Lower lobe of right lung (tissue), 2 donors: ENCODE data around the gene KCNT1. TPM values are rescaled to one million over a fixed set of nuclear protein-coding genes. Genes with fewer than 3 reads are reported as not detected.

Experiments used
- ATAC-seq, 2 donors: fragments of 200-7000 bp; cut with Tn5 transposase; one replicate each; pipeline ENCODE4 v1.9.1; 2020 to 2022; ENCODE audit warnings: mild to moderate bottlenecking in 2 of 2, moderate library complexity in 2 of 2
- DNase-seq: peaks from one replicate; pipeline ENCODE4 v3.0.0-alpha.2; 2020
- H3K27ac ChIP-seq: fragments of 200-600 bp; one replicate; pipeline ENCODE4 v1.8.0; 2022
- H3K27me3 ChIP-seq: fragments of 200-600 bp; one replicate; pipeline ENCODE4 v1.8.0; 2022; ENCODE audit warnings: low read depth
- H3K36me3 ChIP-seq: fragments of 200-600 bp; one replicate; pipeline ENCODE4 v1.8.0; 2022; ENCODE audit warnings: mild to moderate bottlenecking
- H3K4me1 ChIP-seq: fragments of 200-600 bp; one replicate; pipeline ENCODE4 v1.8.0; 2022
- H3K4me3 ChIP-seq: fragments of 200-600 bp; one replicate; pipeline ENCODE4 v1.8.0; 2022; ENCODE audit warnings: mild to moderate bottlenecking
- H3K9me3 ChIP-seq: fragments of 200-600 bp; one replicate; pipeline ENCODE4 v1.8.0; 2022
- CTCF ChIP-seq: fragments of 200-600 bp; IDR thresholded peaks from one replicate; pipeline ENCODE4 v1.8.0; 2022; ENCODE audit warnings: antibody characterized with exemption, mild to moderate bottlenecking
- intact Hi-C: fragments of 100-400 bp; cut with DNase I; formaldehyde crosslinking; loops from one replicate; pipeline ENCODE4 v1.11.0; 2022
- total RNA-seq: library from RNA; stranded (reverse); fragmentation: NEBNext Ultra II Directional; extraction: Animal tissue kit (Norgen Biotek cat#: 25700); gene quantifications from one replicate; pipeline ENCODE4 v1.2.1, GENCODE V29; 2021
- donor health status: DM: no; HTN: yes; CAD: no; lungs with severe emphysema.

Gene KCNT1
- total RNA-seq, 1 donor from 2014 or later = 0.35 TPM

- Histone ChIP-seq H3K9me3 (no peaks in the 10 kb centered on the region), H3K27ac (no peak overlapping the region), H3K36me3 (no peaks in the 10 kb centered on the region), H3K4me1 (no peaks in the 10 kb centered on the region), H3K27me3 (peaks cover 33% of the 10 kb centered on the region), H3K4me3 (no peak overlapping the region)
- ATAC-seq (no peak), DNase-seq (no peak)
- TF ChIP-seq CTCF = no peak
- intact Hi-C loops = no loop called here
Measured at GRCh38 chr9:135683401-135684034, 18.5 kb upstream of the KCNT1 start.

- H3K27me3 ChIP-seq = peaks cover 33% of the 10 kb centered on the region
- no peaks in the 10 kb centered on the region for H3K36me3 ChIP-seq
- H3K9me3 ChIP-seq = no peaks in the 10 kb centered on the region
- DNase-seq (no peak), ATAC-seq (no peak)
- no peak overlapping the region for H3K4me3 ChIP-seq
- no peaks in the 10 kb centered on the region for H3K4me1 ChIP-seq
- intact Hi-C loops = no loop called here
- H3K27ac ChIP-seq = no peak overlapping the region
- TF ChIP-seq CTCF = no peak
Measured at GRCh38 chr9:135684691-135685090, 17.3 kb upstream of the KCNT1 start.

GRCh38 chr9:135687216-135687615, 14.8 kb upstream of the KCNT1 start:
- Histone ChIP-seq H3K36me3 (no peaks in the 10 kb centered on the region), H3K27me3 (peaks cover 23% of the 10 kb centered on the region), H3K27ac (no peak overlapping the region), H3K4me1 (no peaks in the 10 kb centered on the region), H3K9me3 (no peaks in the 10 kb centered on the region), H3K4me3 (no peak overlapping the region)
- TF ChIP-seq CTCF = no peak
- ATAC-seq (no peak), DNase-seq (no peak)
- intact Hi-C loops = no loop called here

- Histone ChIP-seq H3K27ac (no peak overlapping the region), H3K36me3 (no peaks in the 10 kb centered on the region), H3K4me1 (no peaks in the 10 kb centered on the region), H3K9me3 (no peaks in the 10 kb centered on the region), H3K27me3 (peaks cover 12% of the 10 kb centered on the region), H3K4me3 (no peak overlapping the region)
- DNase-seq (no peak), ATAC-seq (no peak)
- intact Hi-C loops = no loop called here
- TF ChIP-seq CTCF = no peak
Measured at GRCh38 chr9:135689011-135689410, 13.0 kb upstream of the KCNT1 start.

- DNase-seq = no peak
- no peak for ATAC-seq
Measured at GRCh38 chr9:135690836-135691570, 11.0 kb upstream of the KCNT1 start.

More at GRCh38 chr9:135690836-135691570, 11.0 kb upstream of the KCNT1 start:
- no peaks in the 10 kb centered on the region for H3K9me3 ChIP-seq
- no peak overlapping the region for H3K4me3 ChIP-seq
- no peak overlapping the region for H3K27ac ChIP-seq
- TF ChIP-seq CTCF = no peak
- H3K27me3 ChIP-seq = no peaks in the 10 kb centered on the region
- H3K36me3 ChIP-seq = no peaks in the 10 kb centered on the region
- intact Hi-C loops = no loop called here
- H3K4me1 ChIP-seq = no peaks in the 10 kb centered on the region
